ENCODE measurements around the gene GPC5. TPM values are rescaled to one million over a fixed set of nuclear protein-coding genes. Genes with fewer than 3 reads are reported as not detected.

The GPC5 gene
- total RNA-seq, 1 experiment from 2014 or later: 0.26 TPM

DNA sequence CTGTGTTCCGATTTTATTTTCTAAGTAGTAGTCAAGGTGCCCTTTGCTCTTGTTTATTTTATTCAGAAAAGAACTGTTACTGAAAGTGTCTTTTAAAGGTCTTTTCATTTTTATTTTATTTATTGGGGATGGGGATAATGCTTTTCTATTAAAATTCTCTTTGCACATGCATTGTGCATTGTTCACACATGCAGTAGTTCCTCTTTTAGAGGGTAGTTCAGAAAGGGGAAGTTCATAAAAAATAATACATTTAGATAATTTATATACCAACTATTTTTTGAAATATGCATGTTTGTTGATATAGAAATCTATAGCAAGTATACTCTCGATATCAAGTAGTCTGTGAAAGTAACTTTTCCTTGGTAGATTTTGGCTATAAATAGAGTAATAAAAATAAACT, 3.5 kb downstream of the GPC5 start:
- ChIA-PET CTCF (no interaction called here), POLR2A (no interaction called here)
- intact Hi-C loops (cut with micrococcal nuclease; ENCODE audit: unreplicated experiment): no loop called here

DNA sequence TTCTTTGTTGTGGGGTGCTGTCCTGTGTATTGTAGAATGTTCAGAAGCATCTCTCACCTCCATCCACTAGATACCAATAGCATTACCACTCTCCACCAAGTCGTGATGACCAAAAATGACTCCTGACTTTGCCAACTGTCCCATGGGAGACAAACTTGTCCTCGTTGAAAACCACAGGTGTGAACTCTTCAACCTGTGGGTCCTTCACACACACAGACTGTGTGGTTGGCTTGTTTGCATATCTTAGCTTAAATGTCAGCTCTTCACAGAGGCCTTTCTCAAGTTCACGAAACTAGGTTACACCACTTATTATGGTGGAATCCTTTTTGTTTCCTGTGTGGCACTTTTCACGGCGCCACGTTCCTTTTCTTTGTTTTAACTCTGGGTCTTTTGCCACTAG, 6.8 kb downstream of the GPC5 start:
- Histone ChIP-seq H3K4me1 (ENCODE audit: control insufficient read depth, insufficient read depth, low read length) (no peaks in the 10 kb centered on the region), H3K27ac (ENCODE audit: low read length) (no peak overlapping the region), H3K9me3 (ENCODE audit: control insufficient read depth, insufficient read depth, low read depth, low read length) (no peaks in the 10 kb centered on the region), H3K27me3 (ENCODE audit: control insufficient read depth, insufficient read depth, low read length) (no peaks in the 10 kb centered on the region; the same call in none of the 2 replicates), H3K36me3 (ENCODE audit: control insufficient read depth, insufficient read depth, low read length) (no peaks in the 10 kb centered on the region), H3K4me3 (ENCODE audit: low read depth in 2 of 2, low read length in 2 of 2) (no peak overlapping the region)
- ChIA-PET POLR2A (no interaction called here), CTCF (no interaction called here)
- intact Hi-C loops (cut with micrococcal nuclease; ENCODE audit: unreplicated experiment) (no loop called here), in situ Hi-C loops (cut with HindIII; ENCODE audit: low pct_unique_long_range_greater_than_20kb, low sequenced_read_pairs) (no loop called here)
- TF ChIP-seq POLR2AphosphoS5 (IDR thresholded peaks at IDR 0.05; ENCODE audit: low read depth, low read length) (no peak), SIN3A (IDR thresholded peaks at IDR 0.05; ENCODE audit: borderline replicate concordance, insufficient read depth, low read depth, low read length) (no peak), TCF7L2 (IDR thresholded peaks at IDR 0.05; ENCODE audit: low read depth, low read length) (no peak)
- TF ChIP-seq, protein P1, sequence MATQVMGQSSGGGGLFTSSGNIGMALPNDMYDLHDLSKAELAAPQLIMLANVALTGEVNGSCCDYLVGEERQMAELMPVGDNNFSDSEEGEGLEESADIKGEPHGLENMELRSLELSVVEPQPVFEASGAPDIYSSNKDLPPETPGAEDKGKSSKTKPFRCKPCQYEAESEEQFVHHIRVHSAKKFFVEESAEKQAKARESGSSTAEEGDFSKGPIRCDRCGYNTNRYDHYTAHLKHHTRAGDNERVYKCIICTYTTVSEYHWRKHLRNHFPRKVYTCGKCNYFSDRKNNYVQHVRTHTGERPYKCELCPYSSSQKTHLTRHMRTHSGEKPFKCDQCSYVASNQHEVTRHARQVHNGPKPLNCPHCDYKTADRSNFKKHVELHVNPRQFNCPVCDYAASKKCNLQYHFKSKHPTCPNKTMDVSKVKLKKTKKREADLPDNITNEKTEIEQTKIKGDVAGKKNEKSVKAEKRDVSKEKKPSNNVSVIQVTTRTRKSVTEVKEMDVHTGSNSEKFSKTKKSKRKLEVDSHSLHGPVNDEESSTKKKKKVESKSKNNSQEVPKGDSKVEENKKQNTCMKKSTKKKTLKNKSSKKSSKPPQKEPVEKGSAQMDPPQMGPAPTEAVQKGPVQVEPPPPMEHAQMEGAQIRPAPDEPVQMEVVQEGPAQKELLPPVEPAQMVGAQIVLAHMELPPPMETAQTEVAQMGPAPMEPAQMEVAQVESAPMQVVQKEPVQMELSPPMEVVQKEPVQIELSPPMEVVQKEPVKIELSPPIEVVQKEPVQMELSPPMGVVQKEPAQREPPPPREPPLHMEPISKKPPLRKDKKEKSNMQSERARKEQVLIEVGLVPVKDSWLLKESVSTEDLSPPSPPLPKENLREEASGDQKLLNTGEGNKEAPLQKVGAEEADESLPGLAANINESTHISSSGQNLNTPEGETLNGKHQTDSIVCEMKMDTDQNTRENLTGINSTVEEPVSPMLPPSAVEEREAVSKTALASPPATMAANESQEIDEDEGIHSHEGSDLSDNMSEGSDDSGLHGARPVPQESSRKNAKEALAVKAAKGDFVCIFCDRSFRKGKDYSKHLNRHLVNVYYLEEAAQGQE (IDR thresholded peaks at IDR 0.05; ENCODE audit: insufficient read depth in 1 of 2, low read depth in 2 of 2, low read length in 1 of 2): no peak
- TF ChIP-seq, protein P2, sequence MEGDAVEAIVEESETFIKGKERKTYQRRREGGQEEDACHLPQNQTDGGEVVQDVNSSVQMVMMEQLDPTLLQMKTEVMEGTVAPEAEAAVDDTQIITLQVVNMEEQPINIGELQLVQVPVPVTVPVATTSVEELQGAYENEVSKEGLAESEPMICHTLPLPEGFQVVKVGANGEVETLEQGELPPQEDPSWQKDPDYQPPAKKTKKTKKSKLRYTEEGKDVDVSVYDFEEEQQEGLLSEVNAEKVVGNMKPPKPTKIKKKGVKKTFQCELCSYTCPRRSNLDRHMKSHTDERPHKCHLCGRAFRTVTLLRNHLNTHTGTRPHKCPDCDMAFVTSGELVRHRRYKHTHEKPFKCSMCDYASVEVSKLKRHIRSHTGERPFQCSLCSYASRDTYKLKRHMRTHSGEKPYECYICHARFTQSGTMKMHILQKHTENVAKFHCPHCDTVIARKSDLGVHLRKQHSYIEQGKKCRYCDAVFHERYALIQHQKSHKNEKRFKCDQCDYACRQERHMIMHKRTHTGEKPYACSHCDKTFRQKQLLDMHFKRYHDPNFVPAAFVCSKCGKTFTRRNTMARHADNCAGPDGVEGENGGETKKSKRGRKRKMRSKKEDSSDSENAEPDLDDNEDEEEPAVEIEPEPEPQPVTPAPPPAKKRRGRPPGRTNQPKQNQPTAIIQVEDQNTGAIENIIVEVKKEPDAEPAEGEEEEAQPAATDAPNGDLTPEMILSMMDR (IDR thresholded peaks at IDR 0.05): no peak
- BruUV-seq (replicated peaks): no TSS peak
- DNase-seq (ENCODE audit: low read depth, low spot score) (no peak), ATAC-seq (no peak)

More for the DNA sequence above, 3.5 kb downstream of the GPC5 start:
- Histone ChIP-seq H3K36me3 (ENCODE audit: control insufficient read depth, insufficient read depth, low read length) (no peaks in the 10 kb centered on the region), H3K4me3 (ENCODE audit: low read depth in 2 of 2, low read length in 2 of 2) (no peak overlapping the region), H3K27me3 (ENCODE audit: control insufficient read depth, insufficient read depth, low read length) (peaks cover 8% of the 10 kb centered on the region), H3K27ac (ENCODE audit: low read length) (no peak overlapping the region), H3K4me1 (ENCODE audit: control insufficient read depth, insufficient read depth, low read length) (no peaks in the 10 kb centered on the region), H3K9me3 (ENCODE audit: control insufficient read depth, insufficient read depth, low read depth, low read length) (no peaks in the 10 kb centered on the region)
- TF ChIP-seq, protein P1 (IDR thresholded peaks at IDR 0.05; ENCODE audit: insufficient read depth in 1 of 2, low read depth in 2 of 2, low read length in 1 of 2): no peak
- TF ChIP-seq, protein P2 (IDR thresholded peaks at IDR 0.05): no peak
- TF ChIP-seq TCF7L2 (IDR thresholded peaks at IDR 0.05; ENCODE audit: low read depth, low read length): no peak
- TF ChIP-seq SIN3A (IDR thresholded peaks at IDR 0.05; ENCODE audit: borderline replicate concordance, insufficient read depth, low read depth, low read length): no peak
- no peak for TF ChIP-seq POLR2AphosphoS5 (IDR thresholded peaks at IDR 0.05; ENCODE audit: low read depth, low read length)
- no TSS peak for BruUV-seq (replicated peaks)
- DNase-seq (ENCODE audit: low read depth, low spot score) (no peak), ATAC-seq (no peak)
- in situ Hi-C loops (cut with HindIII; ENCODE audit: low pct_unique_long_range_greater_than_20kb, low sequenced_read_pairs): no loop called here
